ENCODE results near the gene FAAP100.

FAAP100 gene

DNA sequence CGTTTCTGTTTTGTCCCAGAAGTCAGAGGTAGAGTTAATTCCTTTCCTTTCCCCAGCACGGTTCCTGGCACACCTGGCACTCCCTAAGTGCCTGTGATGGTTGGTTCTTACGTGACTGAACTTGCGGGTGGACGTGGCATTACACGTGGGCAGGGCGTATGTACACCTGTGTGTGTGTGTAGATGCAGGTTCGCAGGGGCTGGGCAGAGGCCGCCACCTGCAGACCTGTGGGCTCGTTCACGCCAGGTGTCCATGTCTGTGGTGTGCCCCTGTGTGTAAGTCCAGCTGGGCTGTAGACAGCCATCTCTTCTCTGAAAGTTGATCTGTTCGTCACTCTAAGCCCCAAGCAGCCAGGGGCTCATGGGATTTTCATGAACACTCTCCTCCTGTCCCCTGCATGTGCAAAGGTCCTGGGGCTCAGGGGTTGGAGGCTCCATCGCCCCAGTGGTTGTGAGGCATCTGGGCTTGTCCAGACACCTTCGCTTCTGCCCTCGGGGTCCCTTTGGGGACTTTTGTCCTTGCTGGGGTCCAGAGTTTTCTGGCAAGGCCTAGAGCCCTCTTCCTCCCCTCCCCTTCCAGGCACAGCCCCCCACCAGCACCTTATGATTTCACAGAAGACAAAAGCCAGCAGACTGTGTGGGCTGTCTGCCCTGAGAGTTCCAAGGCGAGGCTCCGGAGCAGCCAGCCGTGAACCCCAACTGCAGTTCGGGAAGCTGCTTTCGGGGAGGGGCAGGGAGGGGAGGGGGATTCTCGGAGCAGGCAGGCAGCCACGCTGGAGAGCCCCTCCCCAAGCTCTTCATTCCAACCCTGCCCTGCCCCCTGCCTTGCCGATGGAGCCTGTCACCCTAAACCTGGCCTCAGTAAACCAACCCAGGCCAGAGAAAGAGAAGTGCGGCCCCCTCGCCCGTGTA is 29.4 kb downstream of the FAAP100 start:
- DNase-seq: no peak

DNA sequence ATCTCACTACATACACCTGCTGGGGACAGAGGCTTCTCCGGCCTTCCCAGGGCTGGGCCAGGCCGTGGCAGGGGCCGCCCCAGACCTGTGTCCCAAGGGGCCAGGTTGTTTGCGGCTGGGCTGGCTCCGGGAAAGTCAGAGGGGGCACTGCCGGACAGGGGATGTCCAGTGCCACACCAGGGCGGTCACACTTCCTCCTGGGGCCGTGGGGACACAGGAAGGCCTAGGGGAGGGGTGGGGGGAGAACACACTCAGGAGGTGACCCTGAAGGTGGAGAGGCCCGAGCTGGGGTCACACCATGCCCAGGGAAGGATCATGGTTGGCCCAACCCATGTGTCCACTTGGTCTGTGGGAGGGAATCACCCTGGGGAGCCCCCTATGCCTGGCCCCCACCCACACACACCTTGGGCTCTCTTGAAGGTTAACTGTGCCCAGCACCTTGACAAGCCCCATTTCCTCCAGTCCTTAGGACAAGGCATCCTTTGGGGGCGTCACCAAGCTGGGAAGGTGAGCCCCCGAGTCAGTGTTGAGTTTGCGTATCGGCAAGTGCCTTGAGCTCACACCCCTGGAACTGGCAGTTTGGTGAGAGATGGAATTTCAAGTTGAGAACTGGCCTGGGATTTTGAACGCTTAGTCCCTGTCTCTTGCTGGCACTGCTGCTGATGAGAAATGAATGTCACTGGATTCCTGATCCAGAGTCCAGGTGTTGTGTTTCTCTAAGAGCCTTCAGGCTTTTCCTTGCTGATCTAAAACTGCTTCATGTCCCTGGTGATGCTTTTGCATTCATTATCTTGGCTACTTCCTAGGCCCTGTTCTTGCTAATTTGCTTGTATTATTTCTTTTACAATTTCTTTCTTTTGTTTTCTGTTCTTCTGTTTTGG is 31.9 kb downstream of the FAAP100 start:
- DNase-seq: no peak

DNA sequence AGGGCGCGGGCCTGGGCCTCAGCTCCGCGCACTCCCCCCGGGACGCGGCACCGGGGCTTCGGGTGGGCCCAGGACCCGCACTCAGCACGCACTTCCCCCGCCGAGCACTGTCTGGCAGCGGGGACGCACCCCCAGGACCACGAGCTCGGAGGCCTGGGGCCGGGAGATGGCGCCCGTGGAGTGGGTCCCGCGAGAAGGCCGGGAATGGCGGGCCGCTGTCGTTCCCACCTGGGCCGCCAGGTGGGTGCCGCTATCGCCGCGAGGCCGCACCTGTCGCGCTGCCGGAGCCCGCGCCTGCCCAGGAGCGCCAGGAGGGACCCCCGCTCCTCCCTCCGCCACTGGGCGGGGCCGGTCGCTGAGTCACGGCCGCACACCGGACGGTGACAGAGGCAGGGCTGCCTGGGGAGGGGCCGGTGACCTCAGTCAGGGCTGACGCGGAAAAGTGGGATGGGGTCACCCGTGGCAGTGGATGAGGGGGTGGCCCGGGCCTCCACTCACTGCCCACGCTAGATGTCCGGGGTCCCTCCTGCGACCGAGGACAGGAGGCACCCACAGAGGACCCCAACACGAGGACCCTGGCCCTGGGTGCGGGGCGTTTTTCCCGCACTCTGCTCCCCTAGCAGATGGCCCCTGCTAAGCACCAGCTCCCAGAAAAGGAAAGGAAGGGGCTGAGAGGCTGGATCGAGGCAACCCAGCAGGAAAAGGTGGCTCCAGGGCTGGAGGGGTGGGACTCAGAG is 32.7 kb downstream of the FAAP100 start:
- DNase-seq: peak; percentile 6 to 45

DNA sequence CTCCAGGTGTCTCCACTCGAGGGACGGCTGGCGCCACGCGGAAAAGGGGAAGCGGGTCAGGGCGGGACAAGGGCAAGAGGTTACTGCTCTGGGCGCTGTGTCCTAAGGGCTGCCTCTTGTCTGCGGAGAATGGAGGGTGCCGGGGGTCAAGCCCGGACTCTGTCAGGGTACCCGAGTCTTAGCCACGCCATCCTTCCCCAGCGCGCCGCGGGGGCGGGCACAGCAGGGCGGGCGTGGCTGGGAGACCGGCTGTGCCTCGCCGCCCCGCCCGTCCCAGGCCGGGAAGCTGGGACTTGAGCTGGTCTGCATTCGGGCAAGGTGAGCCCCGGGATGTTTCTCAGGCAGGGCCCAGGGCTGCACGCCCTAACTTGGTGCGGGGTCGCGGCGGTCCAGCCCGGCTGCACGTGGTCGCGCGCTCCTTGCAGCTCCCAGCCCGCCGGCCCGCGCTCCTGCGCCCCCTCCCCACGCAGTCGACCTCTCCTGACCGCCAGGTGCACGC is 33.3 kb downstream of the FAAP100 start:
- peak in 1 of 2 experiments; percentile 23 for DNase-seq

DNA sequence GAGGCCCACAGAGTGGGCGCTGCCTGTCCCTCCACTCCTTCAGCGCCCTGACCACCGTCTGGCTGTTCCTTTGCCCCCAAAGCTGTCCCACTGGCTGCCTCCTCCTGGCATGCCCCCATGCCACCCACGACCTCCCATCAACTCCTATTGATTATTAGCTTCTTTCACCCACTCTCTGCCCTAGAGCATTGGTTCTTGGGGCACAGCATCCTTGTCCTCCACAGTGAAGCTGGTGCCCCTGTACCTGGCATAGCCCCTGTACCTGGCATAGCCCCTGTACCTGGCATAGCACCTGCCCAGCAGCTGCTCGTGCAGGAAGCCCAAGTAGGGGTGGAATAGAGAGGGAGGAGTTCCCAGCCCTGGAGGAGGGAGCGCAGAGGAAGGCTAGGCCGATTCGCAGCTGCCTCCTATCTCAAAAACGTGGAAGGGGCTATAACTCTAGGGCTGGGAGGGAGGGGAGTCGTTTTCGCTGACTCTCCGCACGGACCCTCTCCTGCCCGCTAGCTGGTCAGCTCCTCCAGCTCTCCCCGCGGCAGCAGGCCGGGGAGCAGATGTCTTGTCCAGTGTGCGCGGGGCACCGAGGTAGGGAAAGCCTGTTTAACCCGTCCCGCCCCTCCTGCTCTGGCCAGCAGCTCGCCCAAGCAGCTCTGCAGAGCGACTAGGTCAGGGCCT is 33.9 kb downstream of the FAAP100 start:
- DNase-seq: no peak

DNA sequence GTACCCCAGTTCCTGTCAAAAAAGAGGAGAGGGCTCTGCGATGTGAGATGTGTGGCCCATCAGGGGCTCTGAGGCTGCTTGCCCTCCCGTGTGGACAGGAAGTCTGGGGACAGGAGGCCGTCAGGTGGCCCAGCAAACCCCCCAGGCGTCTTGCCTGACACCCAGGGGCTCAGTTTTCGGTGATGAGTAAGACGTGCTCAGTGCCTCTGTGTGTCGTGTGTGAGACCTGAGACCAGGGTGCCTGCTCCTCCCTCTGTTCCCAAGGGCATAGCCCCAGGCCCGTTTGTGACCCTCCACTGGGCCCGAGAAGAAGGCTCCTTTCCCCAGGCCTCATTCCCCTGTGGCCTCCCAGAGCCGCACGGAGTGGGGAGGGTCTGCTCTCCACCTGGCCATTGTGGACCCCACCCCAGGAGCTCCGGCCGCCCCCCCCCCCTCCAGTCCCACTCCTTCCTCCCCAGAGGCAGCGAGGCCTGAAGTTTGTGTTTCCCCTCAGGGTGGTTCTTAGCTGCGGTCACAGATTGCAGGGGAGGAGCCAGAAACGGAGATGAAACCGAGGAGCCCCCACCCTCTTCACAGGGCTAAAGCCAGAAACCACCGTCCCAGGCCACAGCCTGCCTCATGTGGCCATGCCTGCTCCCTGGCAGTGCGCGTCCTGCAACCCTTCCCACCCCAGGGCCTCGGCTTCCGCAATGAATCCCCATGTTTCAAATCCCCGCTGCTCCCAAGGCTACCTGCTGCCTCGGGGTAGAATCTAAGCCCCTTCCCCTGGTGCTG is 34.6 kb downstream of the FAAP100 start:
- DNase-seq: no peak

DNA sequence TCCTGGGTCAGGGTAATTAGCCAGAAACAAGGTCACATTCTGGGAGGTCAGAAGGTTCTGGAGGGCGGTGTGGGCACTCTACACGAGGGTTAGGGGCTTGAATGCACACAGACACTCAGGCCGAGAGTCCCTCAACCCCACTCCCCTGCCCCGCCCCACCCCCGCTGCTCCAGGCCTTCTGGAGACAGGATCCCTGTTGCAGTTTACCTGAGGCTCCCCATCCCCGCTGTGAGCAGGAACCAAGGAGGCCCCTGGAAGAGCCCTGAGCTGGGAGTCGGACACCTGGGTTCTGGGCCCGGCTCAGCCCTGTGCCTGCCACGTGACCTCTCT is 35.2 kb downstream of the FAAP100 start:
- no peak for DNase-seq

DNA sequence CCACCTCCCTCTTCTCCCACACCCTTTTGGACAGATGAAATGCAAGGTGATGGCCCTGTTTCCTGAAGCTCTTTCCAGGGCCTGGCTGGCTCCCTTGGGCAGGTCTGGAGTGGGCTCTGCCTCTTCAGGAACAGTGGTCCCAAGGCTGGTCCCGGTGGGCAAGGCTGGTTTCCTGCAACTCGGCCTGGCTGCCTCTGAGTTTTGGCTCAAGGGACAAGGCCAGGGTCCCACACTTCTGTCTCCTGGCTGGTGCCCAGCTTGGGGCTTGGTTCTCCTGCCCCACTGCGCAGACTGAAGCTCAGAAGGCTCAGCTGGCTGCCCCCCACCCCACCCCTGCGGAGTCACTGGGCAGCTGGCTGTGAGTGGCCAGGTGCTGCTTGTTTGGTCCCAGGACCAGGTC is 35.7 kb downstream of the FAAP100 start:
- DNase-seq: no peak

DNA sequence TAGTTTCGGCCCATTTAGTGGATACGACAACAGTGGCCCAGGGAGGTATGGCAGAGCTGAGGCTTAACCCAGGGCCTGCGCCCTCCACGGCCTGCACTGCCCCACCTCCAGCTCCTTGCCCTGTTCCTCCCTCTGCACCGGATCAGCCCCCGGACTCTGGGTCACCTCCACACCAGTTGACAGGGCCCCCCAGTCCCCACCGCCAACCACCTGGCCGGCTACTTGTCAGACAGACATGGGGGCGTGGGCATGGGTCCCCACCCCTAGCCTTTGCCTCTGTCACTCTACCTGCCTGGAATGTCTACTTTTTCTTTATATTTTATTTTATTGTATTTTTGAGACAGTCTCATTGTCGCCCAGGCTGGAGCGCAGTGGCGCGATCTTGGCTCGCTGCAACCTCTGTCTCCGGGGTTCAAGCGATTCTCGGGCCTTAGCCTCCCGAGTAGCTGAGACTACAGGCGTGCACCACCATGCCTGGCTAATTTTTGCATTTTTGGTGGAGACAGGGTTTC is 36.6 kb downstream of the FAAP100 start:
- no peak for DNase-seq

DNA sequence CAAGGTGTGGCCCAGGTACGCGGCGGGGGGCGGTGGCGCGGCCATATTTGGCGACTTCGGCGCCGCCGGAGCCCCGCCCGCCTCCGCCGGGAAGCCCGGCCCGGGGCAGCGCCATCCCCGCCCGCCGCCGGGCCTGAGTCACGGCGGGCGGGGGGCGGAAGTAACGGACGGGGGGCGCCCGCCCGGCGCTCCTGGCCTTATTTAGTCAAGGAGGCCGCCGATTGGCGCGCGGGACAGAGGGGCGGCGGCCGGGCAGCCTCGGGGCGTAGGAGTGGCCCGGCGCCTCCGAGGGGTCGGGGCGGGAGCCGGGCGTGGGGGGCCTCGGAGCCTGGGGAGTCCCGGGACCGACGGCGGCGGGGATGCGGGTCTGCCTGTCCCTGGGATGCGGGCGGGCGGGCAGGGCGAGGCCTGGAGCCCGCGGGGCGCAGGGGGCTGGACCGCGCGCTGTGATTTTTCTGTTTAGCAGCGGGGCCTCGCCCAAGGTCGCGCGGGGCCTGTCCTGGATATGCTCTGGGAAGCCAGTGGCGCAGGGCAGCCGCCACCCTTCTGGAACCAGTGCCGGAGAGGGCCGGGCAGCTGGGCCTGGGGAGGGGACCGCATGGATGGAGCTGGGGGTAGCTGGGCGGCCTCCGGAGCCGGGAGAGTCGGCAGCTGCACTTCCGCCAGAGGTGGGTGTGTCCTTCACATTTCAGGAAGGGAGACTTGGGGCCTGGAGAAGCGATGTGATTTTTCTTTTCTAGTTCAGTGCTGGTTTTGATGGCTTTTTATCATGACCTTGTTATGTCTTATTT is 37.2 kb downstream of the FAAP100 start:
- DNase-seq: peak; percentile 23 to 56

DNA sequence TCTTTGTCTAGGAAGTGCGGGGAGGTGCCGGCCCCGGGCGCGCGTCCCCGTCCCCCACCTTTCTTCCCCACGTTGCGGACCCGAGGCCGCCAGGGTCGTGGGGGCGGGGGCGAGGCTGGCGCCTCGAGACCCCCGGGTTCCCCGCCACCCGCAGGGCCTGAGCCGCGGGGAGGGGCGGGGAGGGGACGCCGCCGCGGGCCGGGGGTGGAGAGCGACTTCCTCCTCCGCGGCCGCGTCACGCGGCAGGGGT is 37.7 kb downstream of the FAAP100 start:
- DNase-seq: no peak

DNA sequence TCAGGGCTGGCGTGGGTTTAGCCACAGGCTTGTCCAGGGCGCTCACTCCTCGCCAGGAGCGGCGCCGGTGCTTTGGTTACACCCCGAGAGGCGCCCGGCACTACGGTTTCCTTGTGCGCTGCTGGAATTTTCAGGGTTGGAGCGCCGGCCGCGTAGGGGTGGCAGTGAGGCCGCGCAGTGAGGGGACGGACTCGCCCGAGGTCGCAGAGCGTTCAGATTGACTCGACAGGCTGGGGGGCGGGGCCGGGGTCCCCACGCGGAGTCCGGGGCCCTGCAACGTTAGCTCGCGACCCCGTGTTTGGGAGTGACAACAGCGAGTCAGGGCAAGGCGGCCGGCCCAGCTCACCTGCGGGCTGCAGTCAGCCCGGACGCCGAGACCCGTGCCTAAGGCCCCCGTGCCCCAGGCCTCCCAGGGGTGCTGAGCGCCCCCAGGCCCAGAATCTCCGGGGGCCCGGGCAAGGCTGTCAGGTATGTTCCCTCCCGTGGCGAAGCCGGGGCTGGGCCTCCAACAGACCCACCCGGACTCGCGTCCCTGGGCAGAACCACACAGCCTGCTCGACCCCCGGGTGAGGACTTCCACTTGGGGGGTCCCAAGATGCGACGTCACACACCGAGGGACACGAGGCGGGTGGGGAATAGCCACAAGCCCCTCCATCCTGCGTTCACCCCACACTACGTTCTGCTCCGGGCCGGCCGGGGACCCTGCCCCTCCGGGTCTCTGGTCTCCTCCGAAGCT is 38.2 kb downstream of the FAAP100 start:
- DNase-seq: no peak

DNA sequence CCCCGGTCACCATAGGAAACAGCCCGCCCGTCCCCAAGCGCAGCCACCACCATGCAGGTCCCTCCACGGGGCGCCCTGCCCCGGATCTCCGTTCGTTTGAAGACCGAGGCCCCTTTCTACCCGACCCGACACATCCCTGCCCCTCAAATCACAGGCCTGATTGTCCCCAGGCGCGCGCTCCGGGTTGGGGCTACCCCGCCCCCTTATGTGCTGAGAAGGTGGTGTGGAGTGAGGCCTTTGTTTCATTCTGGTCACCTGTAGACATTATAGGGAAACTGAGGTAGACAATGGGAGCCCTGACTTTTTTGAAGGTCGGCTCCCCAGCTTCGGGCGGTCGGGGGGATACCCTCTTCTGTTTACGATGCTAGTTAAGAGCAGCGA is 38.8 kb downstream of the FAAP100 start:
- DNase-seq: peak in 1 of 2 experiments; percentile 40

DNA sequence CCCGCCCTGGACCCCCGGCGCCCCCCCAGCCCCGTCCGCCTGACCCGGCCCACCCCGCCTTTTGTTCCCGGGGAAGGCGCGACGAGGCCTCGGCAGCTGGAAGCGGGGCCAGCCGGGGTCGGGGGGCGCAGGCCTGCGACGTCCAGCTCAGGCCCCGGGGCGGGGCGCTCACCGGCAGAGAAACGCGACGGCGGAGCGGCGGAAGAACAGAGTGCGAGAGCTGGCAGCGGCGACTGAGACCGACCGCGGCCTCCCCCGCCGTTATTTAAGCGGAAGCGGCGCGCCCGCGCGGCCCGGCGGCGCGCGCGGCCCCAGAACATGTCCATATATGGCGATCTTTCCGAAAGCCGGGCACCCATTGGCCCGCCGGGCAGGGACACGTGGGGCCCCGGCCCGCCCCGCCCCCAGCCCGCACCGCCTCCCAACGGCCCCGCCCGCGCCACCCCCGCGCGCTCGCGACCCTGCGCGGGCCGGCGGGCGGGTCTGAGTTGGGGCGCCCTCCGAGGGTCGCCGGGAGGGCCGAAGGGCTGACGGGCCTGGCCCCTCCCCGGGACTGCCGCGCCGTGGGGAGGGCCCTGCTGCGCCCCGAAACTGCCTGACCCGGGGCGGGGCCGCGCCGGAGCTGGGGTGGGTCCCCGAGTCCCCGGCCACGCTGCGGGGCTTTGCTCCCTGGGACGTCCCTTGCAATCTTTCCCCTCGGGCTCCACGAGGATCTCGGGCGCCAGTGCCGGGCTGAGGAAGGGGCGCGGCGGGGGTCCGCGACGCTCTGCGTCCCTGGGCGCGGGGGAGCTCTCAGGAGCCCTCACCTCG is 39.4 kb downstream of the FAAP100 start, which contains the start of gene ACTG1:
TSS of gene ACTG1 (minus strand) at position 238 of the 810 bp plus-strand sequence. CDS start 445 bp downstream, outside the sequence.
- peak; percentile 52 to 80 for DNase-seq

DNA sequence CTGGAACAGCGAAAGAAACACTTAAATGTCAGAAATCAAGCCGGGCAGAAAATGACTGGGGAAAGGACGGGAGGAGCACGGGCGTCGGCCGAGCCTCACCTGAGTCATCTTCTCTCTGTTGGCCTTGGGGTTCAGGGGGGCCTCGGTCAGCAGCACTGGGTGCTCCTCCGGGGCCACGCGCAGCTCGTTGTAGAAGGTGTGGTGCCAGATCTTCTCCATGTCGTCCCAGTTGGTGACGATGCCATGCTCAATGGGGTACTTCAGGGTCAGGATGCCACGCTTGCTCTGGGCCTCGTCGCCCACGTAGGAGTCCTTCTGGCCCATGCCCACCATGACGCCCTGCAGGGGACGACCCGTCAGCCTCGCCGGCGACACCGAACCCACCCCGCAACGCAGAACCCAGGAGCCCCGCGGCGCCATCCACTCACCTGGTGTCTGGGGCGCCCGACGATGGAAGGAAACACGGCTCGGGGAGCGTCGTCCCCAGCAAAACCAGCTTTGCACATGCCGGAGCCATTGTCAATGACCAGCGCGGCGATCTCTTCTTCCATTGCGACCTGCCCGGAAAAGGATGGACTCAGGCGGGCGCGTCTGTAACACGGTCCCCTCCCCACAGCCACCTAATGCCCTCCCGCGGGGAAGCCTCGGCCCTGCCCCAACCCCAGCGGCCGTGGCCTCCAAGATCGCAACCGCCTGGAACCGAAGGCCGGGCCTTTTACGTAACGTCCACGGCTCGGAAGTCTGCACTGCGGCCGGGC is 40.2 kb downstream of the FAAP100 start:
- DNase-seq: no peak

DNA sequence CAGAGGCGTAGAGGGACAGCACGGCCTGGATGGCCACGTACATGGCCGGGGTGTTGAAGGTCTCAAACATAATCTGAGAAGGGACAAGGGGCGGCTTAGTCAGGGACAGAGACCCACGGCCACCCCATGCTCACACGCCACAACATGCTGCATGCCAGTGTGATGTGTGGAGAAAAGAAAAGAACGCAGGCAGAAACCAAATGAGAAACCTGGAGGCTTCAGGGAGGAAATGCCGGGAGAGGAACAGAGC is 40.7 kb downstream of the FAAP100 start:
- no peak for DNase-seq

DNA sequence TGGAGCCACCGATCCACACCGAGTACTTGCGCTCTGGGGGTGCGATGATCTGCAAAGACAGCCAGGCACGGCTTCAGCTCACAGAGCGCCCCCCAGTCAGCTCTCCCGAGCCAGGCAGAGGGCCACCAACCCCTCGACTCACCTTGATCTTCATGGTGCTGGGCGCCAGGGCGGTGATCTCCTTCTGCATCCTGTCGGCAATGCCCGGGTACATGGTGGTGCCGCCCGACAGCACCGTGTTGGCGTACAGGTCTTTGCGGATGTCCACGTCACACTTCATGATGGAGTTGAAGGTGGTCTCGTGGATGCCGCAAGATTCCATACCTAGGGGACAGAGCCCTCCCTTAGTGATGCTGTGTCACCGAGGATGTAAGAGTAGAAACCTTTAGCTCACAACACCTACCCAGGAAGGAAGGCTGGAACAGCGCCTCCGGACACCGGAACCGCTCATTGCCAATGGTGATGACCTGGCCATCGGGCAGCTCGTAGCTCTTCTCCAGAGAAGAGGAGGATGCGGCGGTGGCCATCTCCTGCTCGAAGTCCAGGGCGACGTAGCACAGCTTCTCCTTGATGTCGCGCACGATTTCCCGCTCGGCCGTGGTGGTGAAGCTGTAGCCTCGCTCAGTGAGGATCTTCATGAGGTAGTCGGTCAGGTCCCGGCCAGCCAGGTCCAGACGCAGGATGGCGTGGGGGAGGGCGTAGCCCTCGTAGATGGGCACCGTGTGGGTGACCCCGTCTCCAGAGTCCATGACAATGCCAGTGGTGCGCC is 41.2 kb downstream of the FAAP100 start:
- DNase-seq: no peak

All from NCI-H187 (cell line).